Adrenal gland (tissue), 5 donors: ENCODE data around the gene HYI.

Source experiments
- POLR2A ChIP-seq, 2 donors: fragments of 450-650 bp; IDR thresholded peaks; one replicate each; pipeline ENCODE4 v1.6.1; 2017; ENCODE audit warnings: antibody characterized with exemption in 2 of 2, mild to moderate bottlenecking in 2 of 2, moderate library complexity in 1 of 2
- TF ChIP-seq, protein P1 (sequence below), 6 experiments: fragments of 450-650 bp in 4 of 6; fragments of 200-600 bp in 2 of 6; sonication (generic) in 1 of 6; IDR thresholded peaks; 1 replicate in 5 of 6; 2 replicates in 1 of 6; pipeline versions ENCODE4 v1.5.1 to v1.8.0; 2016 to 2021; ENCODE audit warnings: antibody characterized with exemption in 6 of 6, mild to moderate bottlenecking in 2 of 6, moderate library complexity in 1 of 6
- donor health status: DM: no; HTN: no; CAD: no.

DNA sequence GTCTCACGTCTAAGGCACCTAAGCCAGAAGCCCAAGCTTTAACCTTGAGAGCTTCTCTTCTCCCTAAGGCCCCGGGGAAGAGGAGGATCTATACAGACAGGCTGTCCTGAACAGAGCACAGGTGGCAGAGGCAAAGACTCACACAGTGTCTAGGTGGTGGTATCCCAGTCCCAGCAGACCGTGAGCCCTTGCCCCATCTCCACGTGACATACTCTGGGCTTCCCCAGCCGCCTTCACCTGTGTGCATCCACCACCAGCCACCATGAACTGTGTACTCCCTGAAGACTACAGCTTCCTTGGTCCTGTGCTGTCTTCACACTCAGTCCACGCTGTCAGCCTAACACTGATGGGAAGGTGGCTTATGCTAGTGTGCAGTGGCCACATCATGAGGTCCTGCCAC, 32.3 kb downstream of the HYI start:
- TF ChIP-seq, protein P1, sequence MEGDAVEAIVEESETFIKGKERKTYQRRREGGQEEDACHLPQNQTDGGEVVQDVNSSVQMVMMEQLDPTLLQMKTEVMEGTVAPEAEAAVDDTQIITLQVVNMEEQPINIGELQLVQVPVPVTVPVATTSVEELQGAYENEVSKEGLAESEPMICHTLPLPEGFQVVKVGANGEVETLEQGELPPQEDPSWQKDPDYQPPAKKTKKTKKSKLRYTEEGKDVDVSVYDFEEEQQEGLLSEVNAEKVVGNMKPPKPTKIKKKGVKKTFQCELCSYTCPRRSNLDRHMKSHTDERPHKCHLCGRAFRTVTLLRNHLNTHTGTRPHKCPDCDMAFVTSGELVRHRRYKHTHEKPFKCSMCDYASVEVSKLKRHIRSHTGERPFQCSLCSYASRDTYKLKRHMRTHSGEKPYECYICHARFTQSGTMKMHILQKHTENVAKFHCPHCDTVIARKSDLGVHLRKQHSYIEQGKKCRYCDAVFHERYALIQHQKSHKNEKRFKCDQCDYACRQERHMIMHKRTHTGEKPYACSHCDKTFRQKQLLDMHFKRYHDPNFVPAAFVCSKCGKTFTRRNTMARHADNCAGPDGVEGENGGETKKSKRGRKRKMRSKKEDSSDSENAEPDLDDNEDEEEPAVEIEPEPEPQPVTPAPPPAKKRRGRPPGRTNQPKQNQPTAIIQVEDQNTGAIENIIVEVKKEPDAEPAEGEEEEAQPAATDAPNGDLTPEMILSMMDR (IDR thresholded peaks at IDR 0.05) = no peak
- no peak for TF ChIP-seq POLR2A (IDR thresholded peaks at IDR 0.05)
